HG02885 (cell line): Measurements from ENCODE around the gene SPRYD3.
A peak's percentile ranks its signal among the peaks of the same experiment; 100 is the strongest.
"Not testable (repeated sequence)": the region's sequence is repeated elsewhere in the genome, so short reads cannot be mapped to it uniquely, and the experiment has no call there.

Experiments used
- ATAC-seq: cut with Tn5 transposase; IDR thresholded peaks from one replicate; pipeline ENCODE4 v1.9.1; 2021; ENCODE audit warnings: mild to moderate bottlenecking; ENCODE audit not compliant: unreplicated experiment, poor library complexity

Gene SPRYD3

GRCh38 chr12:53102883-53103807 lies 24.0 kb upstream of the SPRYD3 start, which contains the start of gene SOAT2:
SOAT2 (plus strand) TSS chr12:53103486; CDS start chr12:53103578, 92 bp downstream.
- peak; percentile 43 for ATAC-seq

- no peak for ATAC-seq
Observed at GRCh38 chr12:53101931-53102781, 23.0 kb upstream of the SPRYD3 start.

- ATAC-seq = no peak
Observed at GRCh38 chr12:53101266-53101665, 22.1 kb upstream of the SPRYD3 start.

GRCh38 chr12:53100466-53101151 lies 21.4 kb upstream of the SPRYD3 start:
- ATAC-seq = no peak

- ATAC-seq = no peak
Observed at GRCh38 chr12:53099071-53099882, 20.1 kb upstream of the SPRYD3 start.

- no peak for ATAC-seq
Observed at GRCh38 chr12:53098354-53098981, 19.3 kb upstream of the SPRYD3 start.

- no peak for ATAC-seq
Observed at GRCh38 chr12:53097564-53098353, 18.6 kb upstream of the SPRYD3 start, which contains the start of gene IGFBP6. IGFBP6 (plus strand) TSS chr12:53097667; CDS start chr12:53097718, 51 bp downstream.

GRCh38 chr12:53097207-53097563 lies 18.0 kb upstream of the SPRYD3 start:
- no peak for ATAC-seq

GRCh38 chr12:53096759-53097158 lies 17.6 kb upstream of the SPRYD3 start:
- no peak for ATAC-seq

GRCh38 chr12:53096089-53096741 lies 17.0 kb upstream of the SPRYD3 start:
- ATAC-seq = no peak

- ATAC-seq = not testable (repeated sequence)
Observed at GRCh38 chr12:53095596-53095895, 16.4 kb upstream of the SPRYD3 start.

GRCh38 chr12:53094796-53095595 lies 15.8 kb upstream of the SPRYD3 start:
- not testable (repeated sequence) for ATAC-seq

GRCh38 chr12:53094394-53094787 lies 15.2 kb upstream of the SPRYD3 start:
- ATAC-seq = no peak

GRCh38 chr12:53093777-53094393 lies 14.7 kb upstream of the SPRYD3 start:
- no peak for ATAC-seq

- ATAC-seq = no peak
Observed at GRCh38 chr12:53091756-53092155, 12.6 kb upstream of the SPRYD3 start.

- ATAC-seq = no peak
Observed at GRCh38 chr12:53090554-53090953, 11.4 kb upstream of the SPRYD3 start.

GRCh38 chr12:53090105-53090504 lies 10.9 kb upstream of the SPRYD3 start:
- no peak for ATAC-seq
